ENCODE measurements around the gene ARHGAP5.

Gene ARHGAP5

GRCh38 chr14:32083789-32084188 lies 6.7 kb downstream of the ARHGAP5 start:
- H3K9me3 Mint-ChIP-seq: no peaks in the 10 kb centered on the region
- H3K4me1 Mint-ChIP-seq (ENCODE audit: low read depth): peaks cover 49% of the 10 kb centered on the region
- no peak overlapping the region for H3K27ac Mint-ChIP-seq
- no peaks in the 10 kb centered on the region for H3K36me3 Mint-ChIP-seq (ENCODE audit: low read depth)
- H3K4me3 Mint-ChIP-seq: no peak overlapping the region
- H3K27me3 Mint-ChIP-seq: no peaks in the 10 kb centered on the region

DNA sequence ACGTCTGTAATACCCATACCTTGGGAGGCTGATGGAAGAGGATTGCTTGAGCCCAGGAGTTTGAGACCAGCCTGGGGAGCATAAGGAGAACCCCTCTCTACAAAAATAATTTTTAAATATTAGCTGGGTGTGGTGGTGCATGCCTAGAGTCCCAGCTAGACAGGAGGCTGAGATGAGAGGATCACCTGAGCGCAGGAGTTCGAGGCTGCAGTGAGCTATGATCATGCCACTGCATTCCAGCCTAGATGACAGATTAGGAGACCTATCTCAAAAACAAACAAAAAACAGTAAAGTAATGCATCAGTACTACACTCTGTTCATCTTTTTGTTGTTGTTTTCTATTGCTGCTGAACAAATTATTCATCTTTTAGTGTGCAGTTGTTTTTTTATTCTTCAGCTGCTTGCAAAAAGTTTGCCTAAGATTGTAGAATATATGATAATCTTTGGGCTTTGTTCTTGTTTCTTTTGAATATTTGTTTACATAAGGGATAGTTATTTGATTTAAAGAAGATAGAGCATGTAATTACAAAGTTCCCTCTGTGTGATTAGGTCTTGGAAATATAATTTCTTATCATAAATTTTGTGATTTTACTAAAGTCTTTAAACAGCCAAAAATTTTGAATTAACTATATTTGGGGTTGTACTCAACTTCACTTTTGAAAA lies 8.2 kb downstream of the ARHGAP5 start:
- Mint-ChIP-seq H3K27me3 (no peaks in the 10 kb centered on the region), H3K9me3 (no peaks in the 10 kb centered on the region), H3K36me3 (ENCODE audit: low read depth) (peaks cover 1% of the 10 kb centered on the region), H3K4me3 (no peak overlapping the region), H3K4me1 (ENCODE audit: low read depth) (peaks cover 40% of the 10 kb centered on the region), H3K27ac (no peak overlapping the region)

- H3K27me3 Mint-ChIP-seq: no peaks in the 10 kb centered on the region
- no peak overlapping the region for H3K27ac Mint-ChIP-seq
- H3K36me3 Mint-ChIP-seq (ENCODE audit: low read depth): peaks cover 7% of the 10 kb centered on the region
- peaks cover 34% of the 10 kb centered on the region for H3K4me1 Mint-ChIP-seq (ENCODE audit: low read depth)
- no peaks in the 10 kb centered on the region for H3K9me3 Mint-ChIP-seq
- no peak overlapping the region for H3K4me3 Mint-ChIP-seq
Measured at GRCh38 chr14:32085845-32086383, 8.8 kb downstream of the ARHGAP5 start.

GRCh38 chr14:32087173-32087861 lies 10.2 kb downstream of the ARHGAP5 start:
- peaks cover 21% of the 10 kb centered on the region for H3K36me3 Mint-ChIP-seq (ENCODE audit: low read depth)
- H3K9me3 Mint-ChIP-seq: no peaks in the 10 kb centered on the region
- H3K4me3 Mint-ChIP-seq: no peak overlapping the region
- peaks cover 30% of the 10 kb centered on the region for H3K4me1 Mint-ChIP-seq (ENCODE audit: low read depth)
- no peaks in the 10 kb centered on the region for H3K27me3 Mint-ChIP-seq
- no peak overlapping the region for H3K27ac Mint-ChIP-seq

DNA sequence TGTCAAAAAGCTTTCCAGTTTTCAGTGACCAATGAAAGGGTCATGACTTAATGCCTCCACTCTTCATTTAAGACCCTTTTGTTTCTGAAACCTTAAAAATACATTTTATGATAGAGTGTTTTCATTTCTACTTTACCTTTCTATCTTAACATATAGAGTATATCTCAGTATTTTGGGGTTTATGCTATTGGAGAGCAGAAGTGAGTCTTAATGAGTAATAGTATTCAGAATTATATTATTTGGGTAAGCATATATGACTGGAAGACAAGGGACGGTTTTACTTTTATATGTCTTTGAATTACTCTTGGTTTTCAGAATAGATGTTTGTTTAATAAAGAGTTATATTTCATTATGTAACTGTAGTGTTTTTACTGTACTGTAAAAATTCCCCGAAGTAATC lies 10.8 kb downstream of the ARHGAP5 start:
- Mint-ChIP-seq H3K9me3 (no peaks in the 10 kb centered on the region), H3K27me3 (no peaks in the 10 kb centered on the region), H3K4me3 (no peak overlapping the region)

DNA sequence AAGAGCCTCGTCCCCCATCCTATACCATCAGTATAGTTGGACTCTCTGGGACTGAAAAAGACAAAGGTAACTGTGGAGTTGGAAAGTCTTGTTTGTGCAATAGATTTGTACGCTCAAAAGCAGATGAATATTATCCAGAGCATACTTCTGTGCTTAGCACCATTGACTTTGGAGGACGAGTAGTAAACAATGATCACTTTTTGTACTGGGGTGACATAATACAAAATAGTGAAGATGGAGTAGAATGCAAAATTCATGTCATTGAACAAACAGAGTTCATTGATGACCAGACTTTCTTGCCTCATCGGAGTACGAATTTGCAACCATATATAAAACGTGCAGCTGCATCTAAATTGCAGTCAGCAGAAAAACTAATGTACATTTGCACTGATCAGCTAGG lies 13.6 kb downstream of the ARHGAP5 start:
- Mint-ChIP-seq H3K9me3 (no peaks in the 10 kb centered on the region), H3K27me3 (no peaks in the 10 kb centered on the region), H3K27ac (no peak overlapping the region), H3K4me3 (no peak overlapping the region), H3K4me1 (ENCODE audit: low read depth) (peaks cover 24% of the 10 kb centered on the region), H3K36me3 (ENCODE audit: low read depth) (peaks cover 43% of the 10 kb centered on the region)

More for the DNA sequence above, 10.8 kb downstream of the ARHGAP5 start:
- Mint-ChIP-seq H3K4me1 (ENCODE audit: low read depth) (peaks cover 25% of the 10 kb centered on the region), H3K27ac (no peak overlapping the region), H3K36me3 (ENCODE audit: low read depth) (peaks cover 27% of the 10 kb centered on the region)

DNA sequence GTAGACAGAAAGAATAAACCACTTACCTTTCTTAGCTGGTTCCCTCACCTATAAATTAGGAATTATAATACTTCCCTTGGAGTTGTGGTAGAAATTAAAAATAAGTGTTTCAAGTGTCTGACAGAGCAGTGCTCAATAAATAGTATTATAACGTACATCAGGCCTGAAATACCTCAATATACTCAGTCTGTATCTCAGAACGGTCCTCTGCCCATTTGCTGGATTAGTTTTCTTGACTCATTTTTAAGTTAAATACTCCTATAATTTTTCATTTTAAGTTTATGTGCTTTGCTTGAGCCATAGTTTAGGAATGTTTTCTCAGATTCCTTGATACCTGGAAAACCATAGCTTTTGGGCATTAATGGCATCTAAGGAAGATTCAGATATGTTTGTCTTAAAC lies 22.4 kb downstream of the ARHGAP5 start:
- no peaks in the 10 kb centered on the region for H3K9me3 Mint-ChIP-seq
- no peak overlapping the region for H3K27ac Mint-ChIP-seq
- no peaks in the 10 kb centered on the region for H3K27me3 Mint-ChIP-seq
- H3K4me1 Mint-ChIP-seq (ENCODE audit: low read depth): peaks cover 22% of the 10 kb centered on the region
- peaks cover 7% of the 10 kb centered on the region for H3K36me3 Mint-ChIP-seq (ENCODE audit: low read depth)
- no peak overlapping the region for H3K4me3 Mint-ChIP-seq

GRCh38 chr14:32100175-32100574 lies 23.1 kb downstream of the ARHGAP5 start:
- Mint-ChIP-seq H3K4me3 (no peak overlapping the region), H3K4me1 (ENCODE audit: low read depth) (peaks cover 22% of the 10 kb centered on the region), H3K36me3 (ENCODE audit: low read depth) (peaks cover 6% of the 10 kb centered on the region), H3K27ac (no peak overlapping the region), H3K27me3 (no peaks in the 10 kb centered on the region), H3K9me3 (no peaks in the 10 kb centered on the region)

DNA sequence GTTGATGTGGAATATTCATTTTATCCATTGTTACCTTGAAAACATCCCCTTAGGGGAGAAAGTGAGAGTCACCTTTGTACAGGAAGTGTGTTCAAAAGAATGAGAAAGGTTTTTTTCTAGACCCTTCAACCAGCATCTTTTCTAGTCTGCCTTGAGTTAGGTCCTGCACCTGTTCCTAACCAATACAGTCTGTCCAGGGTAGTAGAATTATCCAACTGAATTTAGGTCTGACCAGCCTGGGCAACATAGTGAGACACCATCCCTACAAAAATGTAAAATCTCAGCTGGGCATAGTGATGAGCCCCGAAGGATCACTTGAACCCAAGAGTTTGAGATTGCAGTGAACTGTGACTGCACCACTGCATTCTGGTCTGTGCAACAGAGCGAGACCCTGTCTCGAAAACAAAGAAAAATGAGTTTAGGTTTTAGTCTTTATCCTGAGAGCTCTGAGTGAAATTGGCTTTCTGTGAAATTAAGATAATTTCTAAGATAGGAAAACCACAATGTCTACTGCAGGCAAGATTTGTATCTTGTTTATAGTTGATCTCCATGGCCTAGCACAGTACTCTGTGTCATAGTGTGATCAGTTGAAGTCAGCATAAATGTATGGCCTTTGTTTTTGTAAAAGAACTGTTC lies 25.2 kb downstream of the ARHGAP5 start:
- Mint-ChIP-seq H3K4me3 (no peak overlapping the region), H3K9me3 (no peaks in the 10 kb centered on the region), H3K4me1 (ENCODE audit: low read depth) (peaks cover 22% of the 10 kb centered on the region), H3K36me3 (ENCODE audit: low read depth) (peaks cover 5% of the 10 kb centered on the region), H3K27ac (peak overlapping the region; percentile 53), H3K27me3 (no peaks in the 10 kb centered on the region)

DNA sequence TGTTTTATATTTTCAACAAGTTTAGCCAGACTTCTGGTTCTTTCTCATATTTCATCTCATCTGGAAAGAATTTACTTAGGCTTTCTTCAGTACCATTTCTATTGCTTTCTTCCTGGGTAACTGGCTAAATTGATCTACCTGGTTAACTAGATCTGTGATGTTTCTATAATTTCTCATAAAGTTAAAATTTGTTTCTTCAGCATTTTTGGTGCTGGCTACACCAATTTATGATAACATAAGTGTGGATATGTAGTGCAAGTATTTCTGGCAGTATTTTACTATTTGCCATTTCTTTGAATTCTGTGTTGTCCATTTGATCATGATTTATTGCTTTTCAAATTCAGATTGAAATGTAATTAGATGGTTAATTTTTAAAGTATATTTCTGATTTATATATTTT lies 25.9 kb downstream of the ARHGAP5 start:
- peaks cover 22% of the 10 kb centered on the region for H3K4me1 Mint-ChIP-seq (ENCODE audit: low read depth)
- no peak overlapping the region for H3K4me3 Mint-ChIP-seq
- no peaks in the 10 kb centered on the region for H3K9me3 Mint-ChIP-seq
- no peak overlapping the region for H3K27ac Mint-ChIP-seq
- H3K27me3 Mint-ChIP-seq: no peaks in the 10 kb centered on the region
- H3K36me3 Mint-ChIP-seq (ENCODE audit: low read depth): peaks cover 4% of the 10 kb centered on the region

DNA sequence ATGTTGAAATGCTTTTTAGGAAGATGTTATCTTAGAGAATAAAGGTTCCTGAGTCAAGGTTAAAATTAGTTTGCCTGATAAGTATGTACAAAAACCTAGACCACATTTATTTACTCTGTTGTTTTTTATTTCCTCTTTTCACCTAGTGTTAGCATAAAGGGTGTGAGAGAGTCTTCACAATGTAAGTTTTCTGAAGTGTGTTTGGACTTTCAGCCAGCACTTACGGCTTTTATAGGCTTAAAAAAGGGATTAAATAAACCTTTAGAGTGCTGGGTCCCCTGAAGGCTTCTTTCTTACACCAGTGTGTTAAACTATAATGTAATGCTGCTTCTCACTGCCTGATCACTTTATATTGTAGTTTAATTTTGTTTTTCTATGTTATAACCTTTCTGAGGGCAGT lies 27.2 kb downstream of the ARHGAP5 start:
- H3K4me3 Mint-ChIP-seq: no peak overlapping the region
- H3K27me3 Mint-ChIP-seq: no peaks in the 10 kb centered on the region
- peaks cover 4% of the 10 kb centered on the region for H3K36me3 Mint-ChIP-seq (ENCODE audit: low read depth)
- H3K9me3 Mint-ChIP-seq: no peaks in the 10 kb centered on the region
- H3K27ac Mint-ChIP-seq: no peak overlapping the region
- peaks cover 22% of the 10 kb centered on the region for H3K4me1 Mint-ChIP-seq (ENCODE audit: low read depth)

GRCh38 chr14:32104803-32105202 lies 27.7 kb downstream of the ARHGAP5 start:
- Mint-ChIP-seq H3K4me3 (no peak overlapping the region), H3K4me1 (ENCODE audit: low read depth) (peaks cover 22% of the 10 kb centered on the region), H3K9me3 (no peaks in the 10 kb centered on the region), H3K36me3 (ENCODE audit: low read depth) (peaks cover 4% of the 10 kb centered on the region), H3K27ac (no peak overlapping the region), H3K27me3 (no peaks in the 10 kb centered on the region)

DNA sequence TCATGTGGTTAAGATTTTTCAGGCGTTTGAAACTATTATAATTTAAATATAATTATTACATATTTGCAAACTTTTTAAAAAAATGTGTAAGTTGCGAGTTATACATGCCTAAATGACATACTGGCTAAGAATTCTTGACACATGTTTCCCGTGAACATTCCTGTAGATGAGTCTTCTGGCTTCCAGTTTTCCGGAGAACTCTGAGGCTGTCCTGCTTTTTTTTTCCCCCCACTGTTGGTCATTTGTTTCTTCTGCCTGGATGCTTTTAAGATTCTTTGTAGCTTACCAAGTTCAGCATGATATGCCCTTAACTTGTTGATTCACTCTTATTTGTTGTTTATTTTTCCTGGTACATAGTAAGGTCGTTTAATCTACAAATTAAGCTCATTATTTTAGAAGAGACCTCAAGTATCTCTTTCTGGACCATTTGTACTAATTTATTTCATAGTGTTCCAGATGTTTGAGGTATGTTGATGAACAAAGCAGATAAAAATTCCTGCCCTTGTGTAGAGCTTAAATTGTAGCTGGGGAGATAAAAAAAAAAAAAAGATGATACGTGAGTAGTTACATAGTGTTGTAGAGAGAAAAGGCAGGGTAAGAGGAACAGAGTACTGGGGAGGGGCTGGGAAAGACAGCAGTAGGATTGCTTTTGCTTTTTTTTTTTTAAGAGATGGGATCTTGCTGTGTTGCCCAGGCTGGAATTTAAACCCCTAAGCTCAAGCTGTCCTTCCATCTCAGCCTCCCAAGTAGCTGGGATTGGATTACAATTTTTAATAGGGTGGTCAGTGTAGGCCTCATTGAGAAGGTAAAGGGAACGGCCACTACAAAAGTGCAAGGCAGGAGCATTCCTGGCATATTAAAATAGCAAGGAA lies 32.8 kb downstream of the ARHGAP5 start:
- no peak overlapping the region for H3K4me3 Mint-ChIP-seq
- H3K27me3 Mint-ChIP-seq: no peaks in the 10 kb centered on the region
- no peak overlapping the region for H3K27ac Mint-ChIP-seq
- H3K4me1 Mint-ChIP-seq (ENCODE audit: low read depth): no peaks in the 10 kb centered on the region
- peaks cover 13% of the 10 kb centered on the region for H3K36me3 Mint-ChIP-seq (ENCODE audit: low read depth)
- H3K9me3 Mint-ChIP-seq: no peaks in the 10 kb centered on the region

DNA sequence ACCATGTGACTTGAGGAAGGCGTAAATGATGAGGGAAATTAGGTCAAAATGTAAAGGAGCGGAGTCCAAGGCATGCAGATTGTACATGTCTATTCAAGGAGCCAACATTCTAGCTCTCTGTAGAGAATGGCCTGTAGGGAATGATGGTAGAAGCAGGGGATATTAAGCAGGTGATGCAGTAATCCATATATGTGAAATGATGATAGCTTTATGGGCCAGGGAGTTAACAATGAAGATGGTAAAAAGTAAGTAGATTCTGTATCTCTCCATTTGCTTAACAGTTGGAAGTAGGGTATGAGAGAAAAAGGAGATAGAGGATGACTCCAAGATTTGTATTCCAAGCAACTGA lies 33.4 kb downstream of the ARHGAP5 start:
- Mint-ChIP-seq H3K4me1 (ENCODE audit: low read depth) (no peaks in the 10 kb centered on the region), H3K27me3 (no peaks in the 10 kb centered on the region), H3K36me3 (ENCODE audit: low read depth) (peaks cover 14% of the 10 kb centered on the region), H3K4me3 (no peak overlapping the region), H3K9me3 (no peaks in the 10 kb centered on the region), H3K27ac (no peak overlapping the region)

DNA sequence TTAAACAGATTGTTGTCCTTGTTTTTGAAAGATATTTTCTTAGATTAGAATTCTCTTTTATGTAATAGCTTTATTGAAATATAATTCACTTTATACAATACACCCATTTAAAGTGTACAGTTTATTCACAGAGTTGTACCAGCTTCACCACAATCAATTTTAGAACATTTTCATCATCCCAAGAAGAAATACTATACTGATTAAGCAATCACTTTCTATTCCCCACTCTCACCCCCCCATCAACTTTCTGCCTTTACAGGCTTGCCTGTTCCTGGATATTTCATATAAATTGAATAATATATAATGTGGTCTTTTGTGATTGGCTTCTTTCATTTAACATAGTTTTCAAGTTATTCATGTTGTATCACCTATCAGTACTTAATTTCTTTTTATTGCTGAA lies 44.4 kb downstream of the ARHGAP5 start:
- H3K4me3 Mint-ChIP-seq: no peak overlapping the region
- peaks cover 48% of the 10 kb centered on the region for H3K36me3 Mint-ChIP-seq (ENCODE audit: low read depth)
- H3K9me3 Mint-ChIP-seq: peaks cover 3% of the 10 kb centered on the region
- no peaks in the 10 kb centered on the region for H3K27me3 Mint-ChIP-seq
- H3K4me1 Mint-ChIP-seq (ENCODE audit: low read depth): peaks cover 3% of the 10 kb centered on the region
- no peak overlapping the region for H3K27ac Mint-ChIP-seq
